GM21381 (cell line): ENCODE data around the gene LIX1L.

Experiments
- ATAC-seq: cut with Tn5 transposase; IDR thresholded peaks from one replicate; pipeline ENCODE4 v1.9.1; 2021; ENCODE audit warnings: mild to moderate bottlenecking, moderate library complexity; ENCODE audit not compliant: unreplicated experiment

Gene LIX1L

GRCh38 chr1:145963265-145964019, 5.6 kb upstream of the LIX1L start:
- ATAC-seq = no peak

DNA sequence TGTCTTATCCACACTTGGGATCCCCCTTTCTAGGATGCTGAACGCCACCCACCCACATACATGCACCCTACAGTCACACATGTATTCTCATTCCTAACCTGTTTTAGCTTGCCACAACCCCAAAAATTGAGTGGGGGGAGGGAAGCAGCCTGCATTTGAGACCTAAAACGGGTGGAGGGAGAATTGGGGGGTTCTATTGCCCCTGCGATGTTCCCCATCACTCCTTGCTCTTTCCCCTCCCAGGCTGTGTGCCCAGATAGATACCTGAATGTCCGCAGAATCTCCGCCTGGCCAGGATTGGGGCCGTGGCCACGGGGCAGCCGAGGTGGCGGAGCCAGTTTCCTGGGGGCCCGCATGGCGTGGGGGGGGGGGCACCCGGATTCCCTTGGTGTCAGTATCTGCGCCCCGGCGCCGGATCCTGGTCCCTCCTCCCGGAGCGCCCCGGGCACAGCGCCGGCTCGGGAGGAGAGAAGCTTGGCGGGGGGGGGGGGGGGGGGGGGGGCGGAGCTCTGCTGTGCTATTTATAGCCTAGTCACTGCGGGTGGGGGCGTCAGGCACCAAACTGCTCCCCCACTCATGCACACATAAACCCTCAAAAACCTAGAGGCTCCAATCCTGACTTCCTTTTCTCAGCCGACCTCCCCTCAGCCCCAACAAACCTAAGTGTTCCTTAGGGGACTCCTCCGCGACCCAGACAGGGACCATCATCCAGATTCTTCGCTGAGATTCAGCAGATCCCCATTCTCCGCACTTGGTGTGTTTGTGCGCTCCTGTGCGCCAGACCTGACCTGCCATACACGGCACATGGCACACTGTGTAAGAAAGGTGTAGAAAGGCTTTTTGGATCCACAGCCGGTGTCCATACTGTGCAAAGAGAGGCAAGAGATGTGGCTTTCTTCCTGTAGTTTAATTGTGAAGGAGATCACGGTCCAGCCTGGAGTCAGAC, 4.6 kb upstream of the LIX1L start:
- ATAC-seq = no peak

GRCh38 chr1:145961425-145962156, 3.8 kb upstream of the LIX1L start:
- ATAC-seq = no peak

DNA sequence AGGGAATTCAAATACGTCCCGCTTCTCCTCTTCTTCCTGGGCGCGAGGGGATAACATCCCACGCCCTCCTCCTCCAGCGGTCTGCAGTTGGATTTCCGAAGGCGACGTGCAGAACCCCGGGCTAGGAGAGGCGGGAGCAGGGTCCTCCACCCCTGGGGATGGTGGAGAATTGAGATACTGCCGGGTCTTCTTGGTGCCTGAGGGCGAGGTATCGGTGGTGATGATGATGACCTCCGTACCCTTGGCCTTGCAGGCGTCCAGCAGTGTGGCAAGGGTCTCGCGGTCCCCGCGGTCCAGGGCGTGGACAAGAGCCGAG, 3.2 kb upstream of the LIX1L start:
- no peak for ATAC-seq

DNA sequence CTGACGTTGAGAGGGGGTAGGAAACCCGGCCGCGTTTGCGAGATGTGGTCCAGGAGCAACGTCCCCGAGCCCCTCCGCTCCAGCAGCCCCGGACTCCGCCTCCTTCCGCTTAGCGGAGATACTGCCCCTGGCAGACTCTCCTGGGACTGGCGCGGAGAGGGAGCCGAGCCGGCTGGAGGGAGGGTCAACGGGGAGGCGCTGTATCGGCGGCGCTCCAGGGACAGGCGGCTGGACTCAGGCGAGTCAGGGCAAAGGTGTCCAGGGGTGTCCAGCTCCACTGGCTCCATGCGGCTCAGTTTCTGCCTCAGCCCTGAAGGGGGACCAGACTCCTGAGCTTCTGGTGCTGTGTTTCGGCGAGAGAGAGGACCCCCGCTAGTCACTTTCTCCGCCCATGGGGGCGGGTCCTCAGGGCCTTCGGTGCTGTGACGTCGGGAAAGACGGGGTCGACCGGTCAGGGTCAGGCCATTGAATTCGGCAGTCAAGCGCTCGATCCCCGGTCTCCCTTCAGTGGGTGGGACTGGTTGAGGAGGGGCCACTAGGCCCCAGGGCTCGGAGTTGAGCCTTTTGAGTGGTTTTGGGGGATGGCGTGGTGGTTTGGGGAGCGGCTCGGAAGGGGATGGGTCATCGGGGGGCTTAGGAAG, 2.8 kb upstream of the LIX1L start:
- ATAC-seq = no peak

- ATAC-seq = no peak
Observed at GRCh38 chr1:145959957-145960467, 2.2 kb upstream of the LIX1L start.

- no peak for ATAC-seq
Observed at GRCh38 chr1:145959333-145959732, 1.5 kb upstream of the LIX1L start.

DNA sequence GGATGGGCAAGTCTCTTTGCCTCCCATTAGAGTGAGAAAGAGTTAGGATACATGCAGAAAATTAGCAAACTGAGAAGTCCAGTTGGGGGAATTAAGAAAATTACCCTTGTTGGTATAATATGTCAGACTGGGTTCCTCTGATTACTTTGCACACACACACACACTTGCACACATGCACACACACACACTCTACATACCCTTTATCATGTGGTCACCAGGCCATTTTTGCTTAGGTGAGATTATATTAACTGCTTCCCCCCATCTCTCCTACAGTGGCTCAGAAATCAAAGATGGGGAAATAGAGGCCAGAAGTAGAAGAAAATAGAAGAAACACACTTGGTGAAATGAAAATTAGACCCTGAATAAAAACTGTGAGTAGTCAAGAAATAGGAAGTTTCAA, 917 bp upstream of the LIX1L start:
- ATAC-seq = no peak

- no peak for ATAC-seq
Observed at GRCh38 chr1:145956781-145957442, 905 bp downstream of the LIX1L start.

DNA sequence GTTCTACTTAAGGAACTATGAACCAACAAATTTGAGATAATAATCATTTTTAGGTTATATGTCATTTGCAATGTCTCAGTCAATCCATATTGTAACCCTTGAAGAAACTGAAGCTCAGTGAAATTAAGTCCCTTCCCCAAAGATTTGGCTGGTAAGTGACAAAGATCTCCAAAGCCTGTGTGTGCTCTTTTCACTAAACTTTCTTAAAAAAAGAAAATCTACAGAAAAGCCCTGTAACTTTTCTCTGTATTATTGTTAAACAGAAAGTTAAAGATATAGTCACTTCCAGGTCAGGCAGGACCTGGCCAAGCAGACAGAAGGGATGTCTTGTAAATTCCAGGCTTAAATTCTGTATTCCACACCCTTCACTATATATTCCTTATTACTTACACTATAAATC, 1.5 kb downstream of the LIX1L start:
- no peak for ATAC-seq

DNA sequence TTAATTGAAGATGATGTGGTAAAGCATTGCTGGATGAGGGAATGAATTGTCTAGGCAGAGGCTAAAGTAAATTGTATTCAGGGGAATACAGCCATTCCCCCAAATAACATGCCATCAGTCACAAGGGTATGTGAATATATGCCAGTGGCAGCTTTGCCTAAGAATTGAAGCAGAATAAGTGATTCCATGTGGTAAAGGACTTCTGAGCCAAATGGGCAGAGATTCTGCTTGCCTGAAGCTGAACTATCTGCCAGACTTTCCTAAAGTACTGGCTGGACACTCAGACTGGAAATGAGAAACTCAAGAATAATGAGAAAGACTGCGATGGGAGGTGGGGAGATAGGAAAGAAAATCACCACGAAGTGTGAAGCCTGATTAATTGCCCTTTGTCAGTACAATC, 2.4 kb downstream of the LIX1L start:
- no peak for ATAC-seq

GRCh38 chr1:145953861-145954260, 4.0 kb downstream of the LIX1L start:
- no peak for ATAC-seq

DNA sequence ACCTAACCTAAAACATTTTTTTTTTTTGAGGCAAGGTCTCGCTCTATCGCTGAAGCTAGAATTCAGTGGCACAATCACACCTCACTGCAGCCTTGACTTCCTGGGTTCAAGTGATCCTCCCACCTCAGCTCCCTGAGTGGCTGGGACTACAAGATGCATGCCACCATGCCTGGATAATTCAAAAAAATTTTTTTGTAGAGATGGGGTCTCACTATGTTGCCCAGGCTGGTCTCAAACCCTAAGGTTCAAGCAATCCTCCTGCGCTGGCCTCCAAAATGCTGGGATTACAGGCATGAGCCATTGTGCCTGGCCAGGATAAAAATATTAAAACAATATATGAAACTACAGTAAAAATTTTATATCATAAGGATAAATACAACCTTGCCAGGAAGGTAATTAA, 4.9 kb downstream of the LIX1L start:
- no peak for ATAC-seq

GRCh38 chr1:145951526-145951925, 6.3 kb downstream of the LIX1L start:
- ATAC-seq = no peak

GRCh38 chr1:145949219-145949618, 8.6 kb downstream of the LIX1L start:
- ATAC-seq = no peak

DNA sequence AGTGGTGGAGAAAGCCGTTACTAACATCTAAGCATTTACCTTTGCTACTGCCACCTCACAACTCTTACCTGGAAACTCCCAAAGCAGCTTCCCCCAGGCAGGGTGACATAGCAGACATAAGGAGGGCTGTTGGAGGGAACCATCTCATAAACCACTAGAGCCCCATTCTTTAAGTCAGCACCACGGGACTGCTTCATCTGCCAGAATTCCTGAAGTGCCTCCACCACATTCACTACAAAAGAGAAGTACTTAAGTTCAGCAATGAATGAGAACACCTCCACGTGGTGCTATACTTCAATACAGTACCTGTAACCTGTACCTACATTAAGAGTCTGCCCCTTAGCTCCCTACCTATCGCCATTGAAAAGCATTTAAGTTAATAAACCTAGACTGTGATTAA, 10.3 kb downstream of the LIX1L start:
- no peak for ATAC-seq

DNA sequence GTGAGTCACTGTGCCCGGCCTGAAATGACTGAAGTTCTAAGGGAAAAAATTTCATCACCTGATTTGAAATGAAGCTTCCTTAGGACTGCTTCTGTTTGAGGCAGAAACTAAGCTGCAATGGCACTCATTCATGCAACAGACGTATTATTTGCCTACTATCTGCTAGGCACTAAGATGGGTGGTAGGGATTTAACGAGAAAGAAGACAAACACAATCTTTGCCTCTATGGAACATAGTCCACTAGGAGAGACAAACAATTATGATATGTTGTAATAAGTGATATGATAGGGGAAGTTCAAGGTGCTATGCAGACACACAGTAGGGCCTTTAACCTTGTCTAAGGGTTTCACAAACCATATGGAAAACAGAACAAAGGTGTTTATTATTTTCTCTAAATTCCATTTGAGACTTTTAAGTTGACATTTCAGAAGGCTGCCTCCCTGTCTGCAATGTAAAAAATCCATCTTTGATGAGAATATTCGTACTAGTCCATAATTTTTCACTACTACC, 11.3 kb downstream of the LIX1L start:
- no peak for ATAC-seq

GRCh38 chr1:145944532-145944931, 13.3 kb downstream of the LIX1L start:
- no peak for ATAC-seq

- ATAC-seq = no peak
Observed at GRCh38 chr1:145942871-145943270, 14.9 kb downstream of the LIX1L start.

GRCh38 chr1:145942405-145942804, 15.4 kb downstream of the LIX1L start:
- no peak for ATAC-seq
